Nephron progenitor cell (in vitro differentiated cells): ENCODE data around the gene GOLGA8R.
"Not testable (repeated sequence)": the region's sequence is repeated elsewhere in the genome, so short reads cannot be mapped to it uniquely, and the experiment has no call there.

Experiments
- DNase-seq: peaks from one replicate; pipeline ENCODE4 v3.0.0; 2021
- H3K27ac Mint-ChIP-seq: 2 replicates; pipeline ENCODE4 v1.8.0; 2021; ENCODE audit warnings: mild to moderate bottlenecking, moderate library complexity, mixed read lengths
- H3K27me3 Mint-ChIP-seq: 2 replicates; pipeline ENCODE4 v1.8.0; 2021; ENCODE audit warnings: mild to moderate bottlenecking, low read depth, mixed read lengths; ENCODE audit not compliant: poor library complexity
- H3K36me3 Mint-ChIP-seq: 2 replicates; pipeline ENCODE4 v1.8.0; 2021; ENCODE audit warnings: low read depth, mixed read lengths
- H3K4me1 Mint-ChIP-seq: 2 replicates; pipeline ENCODE4 v1.8.0; 2021; ENCODE audit warnings: mixed read lengths
- H3K4me3 Mint-ChIP-seq: 2 replicates; pipeline ENCODE4 v1.8.0; 2021; ENCODE audit warnings: mild to moderate bottlenecking, moderate library complexity, mixed read lengths
- H3K9me3 Mint-ChIP-seq: 2 replicates; pipeline ENCODE4 v1.8.0; 2021; ENCODE audit warnings: mild to moderate bottlenecking, moderate library complexity, mixed read lengths
- TF ChIP-seq, protein P1 (sequence below): fragments of 200-600 bp; sonication (generic); IDR thresholded peaks from 2 replicates; pipeline ENCODE4 v1.5.0; 2021; ENCODE audit warnings: antibody characterized with exemption

The GOLGA8R gene, protein sequence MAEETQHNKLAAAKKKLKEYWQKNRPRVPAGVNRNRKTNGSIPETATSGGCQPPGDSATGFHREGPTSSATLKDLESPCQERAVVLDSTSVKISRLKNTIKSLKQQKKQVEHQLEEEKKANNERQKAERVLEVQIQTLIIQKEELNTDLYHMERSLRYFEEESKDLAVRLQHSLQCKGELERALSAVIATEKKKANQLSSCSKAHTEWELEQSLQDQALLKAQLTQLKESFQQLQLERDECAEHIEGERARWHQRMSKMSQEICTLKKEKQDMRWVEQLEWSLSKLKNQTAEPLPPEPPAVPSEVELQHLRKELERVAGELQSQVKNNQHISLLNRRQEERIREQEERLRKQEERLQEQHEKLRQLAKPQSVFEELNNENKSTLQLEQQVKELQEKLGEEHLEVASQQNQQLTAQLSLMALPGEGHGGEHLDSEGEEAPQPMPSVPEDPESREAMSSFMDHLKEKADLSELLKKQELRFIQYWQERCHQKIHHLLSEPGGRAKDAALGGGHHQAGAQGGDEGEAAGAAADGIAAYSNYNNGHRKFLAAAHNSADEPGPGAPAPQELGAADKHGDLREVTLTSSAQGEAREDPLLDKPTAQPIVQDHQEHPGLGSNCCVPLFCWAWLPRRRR

DNA sequence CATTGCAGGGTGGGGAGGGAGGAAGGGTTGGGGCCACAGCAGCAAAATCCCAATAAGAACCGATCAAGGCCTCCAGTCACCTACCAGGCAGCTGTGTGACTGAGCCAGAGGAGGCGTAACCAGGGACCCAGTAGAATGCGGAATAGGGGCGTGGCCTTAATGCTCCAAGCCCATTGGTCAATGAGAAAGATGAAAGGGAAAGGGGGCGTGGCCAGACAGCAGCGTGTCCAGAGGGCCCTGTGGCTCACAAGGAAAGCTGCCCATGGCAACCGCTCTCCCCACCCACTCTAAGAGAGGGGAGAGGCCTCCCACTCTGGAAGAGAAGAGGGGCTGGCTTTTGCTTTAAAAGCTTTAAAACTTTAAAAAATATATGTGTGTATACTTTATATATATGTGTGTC is at the start of gene GOLGA8R:
TSS of gene GOLGA8R (minus strand) at position 101 of the 400 bp plus-strand sequence. CDS start at position 3, 98 bp downstream.
- not testable (repeated sequence) for DNase-seq, H3K27ac Mint-ChIP-seq, H3K36me3 Mint-ChIP-seq

GRCh38 chr15:30463849-30464248 is 49.8 kb upstream of the GOLGA8R start:
- not testable (repeated sequence) for H3K36me3 Mint-ChIP-seq, H3K9me3 Mint-ChIP-seq, H3K27ac Mint-ChIP-seq, H3K4me3 Mint-ChIP-seq, H3K4me1 Mint-ChIP-seq, DNase-seq, H3K27me3 Mint-ChIP-seq

More for the DNA sequence above, at the start of gene GOLGA8R:
- H3K9me3 Mint-ChIP-seq, H3K4me3 Mint-ChIP-seq, H3K27me3 Mint-ChIP-seq, H3K4me1 Mint-ChIP-seq: not testable (repeated sequence)

GRCh38 chr15:30462176-30462575 is 48.1 kb upstream of the GOLGA8R start:
- not testable (repeated sequence) for H3K27ac Mint-ChIP-seq, H3K27me3 Mint-ChIP-seq, H3K4me3 Mint-ChIP-seq, DNase-seq, H3K36me3 Mint-ChIP-seq, H3K4me1 Mint-ChIP-seq, H3K9me3 Mint-ChIP-seq

- H3K4me1 Mint-ChIP-seq, H3K4me3 Mint-ChIP-seq, H3K27ac Mint-ChIP-seq, H3K9me3 Mint-ChIP-seq, DNase-seq, H3K36me3 Mint-ChIP-seq, H3K27me3 Mint-ChIP-seq: not testable (repeated sequence)
Measured at GRCh38 chr15:30452702-30453101, 38.6 kb upstream of the GOLGA8R start.

- not testable (repeated sequence) for H3K27ac Mint-ChIP-seq, H3K4me1 Mint-ChIP-seq
Measured at GRCh38 chr15:30438348-30438747, 24.3 kb upstream of the GOLGA8R start.

DNA sequence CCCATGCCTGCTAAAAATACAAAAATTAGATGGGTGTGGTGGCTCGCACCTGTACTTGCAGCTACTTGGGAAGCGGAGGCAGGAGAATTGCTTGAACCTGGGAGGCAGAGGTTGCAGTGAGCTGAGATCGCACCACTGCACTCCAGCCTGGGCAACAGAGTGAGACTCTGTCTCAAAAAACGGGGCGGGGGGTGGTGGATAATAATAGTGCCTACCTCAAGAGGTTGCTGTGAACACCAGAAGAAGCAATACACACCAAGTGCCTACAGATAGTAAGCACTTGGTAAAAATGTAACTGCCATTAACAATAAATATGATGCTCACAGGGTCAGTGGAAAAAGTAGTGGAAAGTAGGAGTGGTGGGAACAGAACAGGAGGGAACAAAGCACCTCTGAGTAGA is 21.8 kb upstream of the GOLGA8R start:
- not testable (repeated sequence) for H3K4me1 Mint-ChIP-seq, H3K36me3 Mint-ChIP-seq, DNase-seq, H3K27ac Mint-ChIP-seq, H3K27me3 Mint-ChIP-seq, H3K4me3 Mint-ChIP-seq, H3K9me3 Mint-ChIP-seq

More at GRCh38 chr15:30438348-30438747, 24.3 kb upstream of the GOLGA8R start:
- not testable (repeated sequence) for H3K9me3 Mint-ChIP-seq, H3K36me3 Mint-ChIP-seq, H3K4me3 Mint-ChIP-seq, DNase-seq, H3K27me3 Mint-ChIP-seq

DNA sequence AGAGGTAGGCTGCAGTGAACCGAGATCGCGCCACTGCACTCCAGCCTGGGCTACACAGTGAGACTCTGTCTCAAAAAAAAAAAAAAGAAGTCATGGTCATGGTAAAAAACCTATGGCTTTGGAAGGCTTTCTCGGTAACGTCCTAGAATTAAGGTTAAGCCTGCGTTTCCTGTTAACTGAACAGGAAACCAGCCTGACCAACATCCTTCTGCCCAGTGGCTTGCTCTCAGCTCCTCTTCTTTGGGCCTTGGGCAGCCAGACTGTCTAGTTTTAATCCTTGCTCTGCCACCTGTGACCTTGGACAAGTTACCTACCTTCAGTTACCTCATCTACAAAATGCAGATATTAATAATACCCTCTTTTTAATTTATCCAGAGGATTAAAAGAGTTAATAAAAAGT is 6.7 kb upstream of the GOLGA8R start:
- H3K27me3 Mint-ChIP-seq, H3K4me1 Mint-ChIP-seq, H3K27ac Mint-ChIP-seq, H3K9me3 Mint-ChIP-seq, H3K4me3 Mint-ChIP-seq, DNase-seq, H3K36me3 Mint-ChIP-seq: not testable (repeated sequence)

DNA sequence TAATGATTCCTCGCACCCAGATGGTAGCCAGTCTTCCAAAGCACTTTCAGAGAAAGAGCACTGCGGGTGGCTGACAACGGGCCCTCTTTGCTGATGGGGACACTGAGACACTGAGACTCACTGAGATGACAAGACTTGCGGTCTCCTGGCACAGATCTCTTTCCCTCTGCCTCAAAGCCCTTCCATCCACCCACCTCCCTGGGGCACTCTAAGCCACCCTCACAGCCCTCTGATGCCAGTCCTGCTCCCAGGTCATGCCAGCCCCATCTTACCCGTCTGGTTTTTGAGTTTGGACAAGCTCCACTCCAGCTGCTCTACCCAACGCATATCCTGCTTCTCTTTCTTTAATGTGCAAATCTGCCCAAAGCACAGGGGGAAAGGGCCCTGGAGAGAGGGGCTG is 6.4 kb downstream of the GOLGA8R start:
- H3K27me3 Mint-ChIP-seq, H3K27ac Mint-ChIP-seq, H3K9me3 Mint-ChIP-seq, H3K36me3 Mint-ChIP-seq, H3K4me3 Mint-ChIP-seq, H3K4me1 Mint-ChIP-seq: not testable (repeated sequence)
- peak; percentile 0 for DNase-seq

DNA sequence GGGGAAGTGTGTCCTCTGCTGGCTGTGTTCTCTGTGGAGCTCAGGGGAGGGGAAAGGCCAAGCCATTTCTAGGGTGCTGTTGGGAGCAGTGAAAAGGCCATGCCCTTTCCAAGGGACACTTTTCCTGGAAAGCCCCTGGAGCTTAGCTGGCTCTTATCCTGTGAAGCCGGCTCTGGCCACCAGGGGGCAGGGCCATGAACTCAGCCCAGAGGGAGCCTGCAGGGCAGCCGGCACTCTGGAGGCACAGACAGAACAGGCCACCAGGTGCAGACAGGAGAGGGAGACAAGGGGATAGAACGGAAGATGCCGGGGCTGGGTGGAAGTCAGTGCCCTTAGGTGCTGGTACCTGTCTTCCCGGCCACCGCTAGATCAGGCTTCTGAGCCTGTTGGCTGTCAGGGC is 15.1 kb downstream of the GOLGA8R start:
- peak; percentile 78 for DNase-seq
- H3K27me3 Mint-ChIP-seq, H3K36me3 Mint-ChIP-seq, H3K9me3 Mint-ChIP-seq, H3K27ac Mint-ChIP-seq, H3K4me1 Mint-ChIP-seq, H3K4me3 Mint-ChIP-seq: not testable (repeated sequence)
- TF ChIP-seq, protein P1, sequence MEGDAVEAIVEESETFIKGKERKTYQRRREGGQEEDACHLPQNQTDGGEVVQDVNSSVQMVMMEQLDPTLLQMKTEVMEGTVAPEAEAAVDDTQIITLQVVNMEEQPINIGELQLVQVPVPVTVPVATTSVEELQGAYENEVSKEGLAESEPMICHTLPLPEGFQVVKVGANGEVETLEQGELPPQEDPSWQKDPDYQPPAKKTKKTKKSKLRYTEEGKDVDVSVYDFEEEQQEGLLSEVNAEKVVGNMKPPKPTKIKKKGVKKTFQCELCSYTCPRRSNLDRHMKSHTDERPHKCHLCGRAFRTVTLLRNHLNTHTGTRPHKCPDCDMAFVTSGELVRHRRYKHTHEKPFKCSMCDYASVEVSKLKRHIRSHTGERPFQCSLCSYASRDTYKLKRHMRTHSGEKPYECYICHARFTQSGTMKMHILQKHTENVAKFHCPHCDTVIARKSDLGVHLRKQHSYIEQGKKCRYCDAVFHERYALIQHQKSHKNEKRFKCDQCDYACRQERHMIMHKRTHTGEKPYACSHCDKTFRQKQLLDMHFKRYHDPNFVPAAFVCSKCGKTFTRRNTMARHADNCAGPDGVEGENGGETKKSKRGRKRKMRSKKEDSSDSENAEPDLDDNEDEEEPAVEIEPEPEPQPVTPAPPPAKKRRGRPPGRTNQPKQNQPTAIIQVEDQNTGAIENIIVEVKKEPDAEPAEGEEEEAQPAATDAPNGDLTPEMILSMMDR, result peak; percentile 26

DNA sequence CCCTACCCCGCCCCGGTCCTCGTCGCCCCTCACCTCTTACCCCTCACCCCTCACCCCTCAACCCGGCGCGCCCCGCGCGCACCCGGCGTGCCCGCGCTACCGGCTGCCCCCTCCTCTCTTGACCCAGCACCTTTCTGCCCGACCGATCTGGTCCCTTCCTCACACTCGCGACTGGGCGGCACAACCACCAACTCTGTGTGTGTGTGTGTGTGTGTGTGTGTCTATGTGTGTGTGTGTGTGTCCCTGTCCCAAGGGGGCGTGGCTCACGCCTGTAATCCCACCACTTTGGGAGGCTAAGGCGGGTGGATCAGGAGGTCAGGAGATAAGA is 20.4 kb downstream of the GOLGA8R start:
- H3K4me3 Mint-ChIP-seq, H3K27me3 Mint-ChIP-seq, H3K27ac Mint-ChIP-seq, H3K4me1 Mint-ChIP-seq, DNase-seq, H3K36me3 Mint-ChIP-seq, H3K9me3 Mint-ChIP-seq: not testable (repeated sequence)

GRCh38 chr15:30392766-30393663 is 21.0 kb downstream of the GOLGA8R start, which contains the start of gene CHRFAM7A:
Gene CHRFAM7A, minus strand, starts transcription at chr15:30393540. Its CDS starts 10,189 bp downstream, at chr15:30383351.
- not testable (repeated sequence) for H3K4me3 Mint-ChIP-seq, H3K9me3 Mint-ChIP-seq, H3K27me3 Mint-ChIP-seq, H3K4me1 Mint-ChIP-seq, H3K27ac Mint-ChIP-seq, DNase-seq, H3K36me3 Mint-ChIP-seq

DNA sequence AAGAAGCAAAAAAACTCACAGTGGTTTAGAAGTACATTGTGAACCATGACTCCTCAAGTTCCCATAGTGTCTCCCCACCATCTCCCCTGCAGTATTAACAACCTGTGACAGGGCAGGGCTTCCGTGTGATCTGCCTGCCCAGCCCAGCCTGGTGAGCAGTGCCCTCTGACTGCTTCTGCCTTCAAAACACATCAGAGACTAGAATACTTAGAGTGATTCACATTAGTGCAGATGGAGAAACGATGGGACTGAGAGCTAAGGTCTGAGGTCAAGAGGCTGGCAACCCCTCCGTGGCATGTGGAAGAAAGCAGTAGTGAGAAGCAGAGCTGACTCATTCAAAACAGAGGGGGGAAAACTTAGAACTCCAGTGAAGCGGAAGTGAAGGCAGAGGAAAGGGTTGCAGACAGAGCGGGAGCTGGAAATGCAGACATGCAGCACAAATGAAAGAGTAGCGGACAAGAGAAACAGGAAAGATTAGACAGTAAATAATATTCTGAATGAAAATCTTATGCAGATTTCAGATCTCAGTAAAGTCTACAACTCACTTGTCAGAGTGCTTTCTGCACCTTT is 27.7 kb downstream of the GOLGA8R start:
- H3K9me3 Mint-ChIP-seq, H3K36me3 Mint-ChIP-seq, H3K4me1 Mint-ChIP-seq, DNase-seq, H3K27me3 Mint-ChIP-seq, H3K4me3 Mint-ChIP-seq, H3K27ac Mint-ChIP-seq: not testable (repeated sequence)

DNA sequence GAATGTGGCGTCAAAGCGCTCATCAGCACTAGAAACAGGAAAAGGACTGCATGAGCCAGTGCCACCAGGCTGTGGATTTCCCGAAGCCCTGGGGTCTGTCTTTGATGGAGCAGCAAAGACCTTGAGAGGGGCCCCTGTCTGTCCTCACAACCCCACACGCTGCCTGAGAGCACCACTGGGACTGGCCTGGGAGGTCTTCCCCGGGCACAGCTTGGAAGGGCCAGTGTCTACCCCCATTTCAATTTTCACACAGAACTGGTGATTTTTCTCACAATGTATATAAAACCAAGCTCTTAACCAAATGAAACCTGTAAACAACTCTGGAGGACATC is 37.0 kb downstream of the GOLGA8R start:
- H3K4me1 Mint-ChIP-seq, H3K4me3 Mint-ChIP-seq, DNase-seq, H3K9me3 Mint-ChIP-seq, H3K27ac Mint-ChIP-seq, H3K36me3 Mint-ChIP-seq, H3K27me3 Mint-ChIP-seq: not testable (repeated sequence)
